Loucy (cell line): ENCODE data around the gene KRTAP22-1.

Experiments
- EZH2phosphoT487 ChIP-seq: fragments of 200-600 bp; IDR thresholded peaks from 2 replicates; pipeline ENCODE4 v1.6.1; 2018; ENCODE audit warnings: antibody characterized with exemption, mild to moderate bottlenecking, moderate library complexity, borderline replicate concordance
- TF ChIP-seq, protein P1 (sequence below): fragments of 200-600 bp; sonication (generic); conservative IDR thresholded peaks from 2 replicates; pipeline ENCODE4 v1.5.1; 2014; ENCODE audit warnings: mild to moderate bottlenecking, antibody characterized with exemption, low read length

DNA sequence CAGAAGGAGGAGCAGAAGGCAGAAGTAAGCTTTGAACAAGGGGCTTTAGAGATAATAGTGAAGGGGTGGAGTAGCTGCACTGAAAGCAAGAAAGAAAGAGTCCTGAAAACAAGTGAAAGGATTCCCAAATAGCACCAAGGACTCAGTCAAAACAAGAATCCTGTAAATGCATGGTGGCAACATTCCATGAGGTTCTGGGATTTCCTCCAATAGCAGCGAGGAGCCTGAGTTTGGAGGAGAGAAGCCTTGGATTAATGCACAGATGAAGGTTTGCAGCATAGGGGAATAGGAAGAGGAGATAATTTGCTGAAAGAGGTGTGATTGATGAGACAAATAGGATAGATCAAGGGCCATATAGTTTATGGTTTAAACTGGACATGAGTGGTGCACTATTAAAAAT, 21.5 kb upstream of the KRTAP22-1 start:
- TF ChIP-seq, protein P1, sequence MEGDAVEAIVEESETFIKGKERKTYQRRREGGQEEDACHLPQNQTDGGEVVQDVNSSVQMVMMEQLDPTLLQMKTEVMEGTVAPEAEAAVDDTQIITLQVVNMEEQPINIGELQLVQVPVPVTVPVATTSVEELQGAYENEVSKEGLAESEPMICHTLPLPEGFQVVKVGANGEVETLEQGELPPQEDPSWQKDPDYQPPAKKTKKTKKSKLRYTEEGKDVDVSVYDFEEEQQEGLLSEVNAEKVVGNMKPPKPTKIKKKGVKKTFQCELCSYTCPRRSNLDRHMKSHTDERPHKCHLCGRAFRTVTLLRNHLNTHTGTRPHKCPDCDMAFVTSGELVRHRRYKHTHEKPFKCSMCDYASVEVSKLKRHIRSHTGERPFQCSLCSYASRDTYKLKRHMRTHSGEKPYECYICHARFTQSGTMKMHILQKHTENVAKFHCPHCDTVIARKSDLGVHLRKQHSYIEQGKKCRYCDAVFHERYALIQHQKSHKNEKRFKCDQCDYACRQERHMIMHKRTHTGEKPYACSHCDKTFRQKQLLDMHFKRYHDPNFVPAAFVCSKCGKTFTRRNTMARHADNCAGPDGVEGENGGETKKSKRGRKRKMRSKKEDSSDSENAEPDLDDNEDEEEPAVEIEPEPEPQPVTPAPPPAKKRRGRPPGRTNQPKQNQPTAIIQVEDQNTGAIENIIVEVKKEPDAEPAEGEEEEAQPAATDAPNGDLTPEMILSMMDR, result no peak
- no peak for TF ChIP-seq EZH2phosphoT487
